ENCODE measurements around the gene ZNF470.

DNA sequence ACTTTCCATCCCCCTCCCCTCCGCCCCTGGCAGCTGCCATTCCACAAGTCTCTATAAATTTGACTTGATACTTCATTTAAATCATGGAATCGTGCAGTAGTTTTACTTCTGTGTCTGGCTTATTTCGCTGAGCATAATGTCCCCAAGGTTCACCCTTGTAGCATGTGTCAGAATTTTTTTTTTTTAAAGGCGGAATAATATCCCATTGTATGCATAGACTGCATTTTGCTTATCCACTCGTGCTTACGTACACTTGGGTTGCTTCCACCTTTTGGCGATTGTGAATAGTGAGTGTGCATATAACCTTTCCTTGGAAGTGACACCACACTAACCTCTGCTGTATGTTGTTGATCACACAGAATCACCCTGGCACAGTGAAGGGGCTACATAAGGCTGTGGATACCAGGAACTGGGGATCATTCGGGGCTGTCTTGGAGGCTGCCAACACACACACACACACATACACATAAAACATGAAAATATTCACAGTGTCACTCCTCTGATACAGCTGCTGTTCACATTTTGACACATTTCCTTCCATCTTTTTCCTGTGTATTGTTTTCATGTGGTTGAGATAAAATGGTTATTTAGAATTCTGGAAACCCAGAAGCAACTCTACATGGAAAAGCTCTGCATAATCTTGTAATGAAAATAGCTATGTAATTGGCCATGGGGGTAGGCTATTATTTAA is 41.2 kb downstream of the ZNF470 start:
- TF ChIP-seq, protein P1, sequence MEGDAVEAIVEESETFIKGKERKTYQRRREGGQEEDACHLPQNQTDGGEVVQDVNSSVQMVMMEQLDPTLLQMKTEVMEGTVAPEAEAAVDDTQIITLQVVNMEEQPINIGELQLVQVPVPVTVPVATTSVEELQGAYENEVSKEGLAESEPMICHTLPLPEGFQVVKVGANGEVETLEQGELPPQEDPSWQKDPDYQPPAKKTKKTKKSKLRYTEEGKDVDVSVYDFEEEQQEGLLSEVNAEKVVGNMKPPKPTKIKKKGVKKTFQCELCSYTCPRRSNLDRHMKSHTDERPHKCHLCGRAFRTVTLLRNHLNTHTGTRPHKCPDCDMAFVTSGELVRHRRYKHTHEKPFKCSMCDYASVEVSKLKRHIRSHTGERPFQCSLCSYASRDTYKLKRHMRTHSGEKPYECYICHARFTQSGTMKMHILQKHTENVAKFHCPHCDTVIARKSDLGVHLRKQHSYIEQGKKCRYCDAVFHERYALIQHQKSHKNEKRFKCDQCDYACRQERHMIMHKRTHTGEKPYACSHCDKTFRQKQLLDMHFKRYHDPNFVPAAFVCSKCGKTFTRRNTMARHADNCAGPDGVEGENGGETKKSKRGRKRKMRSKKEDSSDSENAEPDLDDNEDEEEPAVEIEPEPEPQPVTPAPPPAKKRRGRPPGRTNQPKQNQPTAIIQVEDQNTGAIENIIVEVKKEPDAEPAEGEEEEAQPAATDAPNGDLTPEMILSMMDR (IDR thresholded peaks at IDR 0.05) = no peak
- no peak for TF ChIP-seq EP300 (IDR thresholded peaks at IDR 0.05)
